GM18951 (cell line): ENCODE data around the gene SLC9A8.

Experiments
- POLR2A ChIP-seq: IDR thresholded peaks from 4 replicates; pipeline ENCODE4 v1.6.1; 2011; ENCODE audit warnings: mild to moderate bottlenecking; ENCODE audit not compliant: insufficient read length, insufficient read depth; ENCODE audit errors: extremely low read depth
- in situ Hi-C: fragments of 300-500 bp; cut with MboI; formaldehyde crosslinking; loops from one replicate; pipeline ENCODE4 v1.12.0; 2022; ENCODE audit warnings: low sequenced_read_pairs, mixed read lengths, inconsistent platforms; ENCODE audit not compliant: unreplicated experiment

SLC9A8 gene

GRCh38 chr20:49814057-49814694, 1.5 kb downstream of the SLC9A8 start:
- no peak for TF ChIP-seq POLR2A
- in situ Hi-C loops: no loop called here

- no peak for TF ChIP-seq POLR2A
- in situ Hi-C loops: no loop called here
Observed at GRCh38 chr20:49818816-49819215, 6.2 kb downstream of the SLC9A8 start.

DNA sequence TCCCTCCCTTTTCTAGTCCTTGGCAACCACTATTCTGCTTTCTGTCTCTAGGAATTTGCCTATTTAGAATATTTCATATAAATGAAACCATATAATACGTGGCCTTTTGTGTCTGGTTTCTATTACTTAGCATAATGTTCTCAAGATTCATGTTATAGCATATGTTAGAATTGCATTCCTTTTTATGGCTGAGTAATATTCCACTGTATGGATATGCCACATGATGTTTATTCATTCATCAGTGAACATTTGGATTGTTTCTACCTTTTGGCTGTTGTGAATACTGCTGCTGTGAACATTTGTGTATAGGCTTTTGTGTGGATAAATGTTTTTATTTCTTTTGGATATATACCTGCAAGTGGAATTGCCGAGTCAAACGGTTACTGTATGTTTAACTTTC, 7.1 kb downstream of the SLC9A8 start:
- in situ Hi-C loops: no loop called here

DNA sequence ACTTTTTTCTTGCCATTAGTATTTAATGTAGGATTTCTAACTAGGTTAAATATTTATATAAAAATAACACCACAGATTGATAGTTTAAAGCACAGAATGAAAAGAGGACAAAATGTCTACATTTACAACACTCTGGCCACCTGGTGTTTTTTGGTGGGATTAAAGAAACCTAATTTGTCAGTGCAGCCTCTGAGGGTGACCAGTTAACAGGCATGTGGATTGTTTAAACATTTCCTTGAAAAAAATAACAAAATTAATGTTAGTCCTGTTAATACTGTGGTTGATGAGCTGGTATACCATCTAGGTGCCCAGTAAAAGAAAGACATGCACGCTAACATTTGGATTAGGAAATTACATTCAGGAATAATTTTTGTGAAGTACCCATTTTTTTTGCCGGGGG, 8.8 kb downstream of the SLC9A8 start:
- no peak for TF ChIP-seq POLR2A
- in situ Hi-C loops: no loop called here

More for the DNA sequence above, 7.1 kb downstream of the SLC9A8 start:
- TF ChIP-seq POLR2A: no peak

DNA sequence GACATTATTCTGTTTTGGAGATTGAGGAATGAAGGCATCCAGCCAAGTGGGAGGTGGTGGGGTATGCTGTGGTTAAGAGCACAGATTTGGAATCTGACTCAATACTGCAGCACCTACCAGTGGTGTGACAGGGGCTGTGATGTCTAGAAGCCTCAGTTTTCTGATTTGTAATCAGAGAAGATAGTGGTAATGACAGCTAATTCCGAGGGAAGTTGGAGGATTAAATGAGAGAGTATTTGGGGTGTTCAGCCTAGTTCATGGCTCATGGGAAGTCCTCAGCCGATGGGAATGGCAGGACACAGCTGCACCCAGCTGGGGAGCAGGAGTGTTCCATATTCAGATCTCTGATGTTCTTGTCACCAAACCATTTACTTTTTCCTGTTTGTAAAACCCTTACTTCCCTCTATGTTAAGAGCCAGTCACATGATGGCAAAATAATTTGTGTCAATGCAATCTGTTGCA, 9.3 kb downstream of the SLC9A8 start:
- in situ Hi-C loops: no loop called here
- no peak for TF ChIP-seq POLR2A

DNA sequence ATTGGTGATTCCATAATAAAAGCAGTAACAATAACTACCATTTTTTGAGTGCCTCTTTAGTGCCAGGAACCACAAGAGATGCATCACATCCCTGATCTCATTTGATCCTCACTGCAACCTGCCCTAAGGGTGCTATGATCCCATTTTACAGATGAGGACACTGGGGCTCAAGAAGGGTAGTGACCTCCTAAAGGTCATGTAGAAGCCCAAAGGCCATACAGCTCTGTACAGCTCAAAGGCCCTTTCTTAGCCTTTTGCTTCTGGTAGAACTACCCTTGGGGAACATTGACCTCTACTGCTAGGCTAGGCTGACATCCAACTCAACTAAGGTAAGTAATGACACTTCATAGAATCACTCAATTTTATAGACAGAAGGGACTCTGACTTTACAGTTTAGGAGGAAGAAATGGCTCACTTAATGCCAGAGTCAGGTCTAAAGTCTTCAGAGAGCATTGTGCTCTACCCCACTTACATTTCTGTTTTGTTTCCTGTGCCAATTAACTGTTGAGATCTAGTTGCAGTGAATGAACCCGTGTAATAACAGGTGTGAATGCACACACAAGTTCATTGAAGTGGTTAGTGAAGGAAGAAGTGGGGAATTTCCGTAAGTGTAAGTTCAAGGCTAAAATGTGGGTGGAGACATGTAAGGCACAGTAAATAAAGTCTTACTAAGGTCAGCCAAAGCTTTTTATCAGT, 10.7 kb downstream of the SLC9A8 start:
- no peak for TF ChIP-seq POLR2A
- in situ Hi-C loops: no loop called here

GRCh38 chr20:49824206-49824605, 11.6 kb downstream of the SLC9A8 start:
- in situ Hi-C loops: no loop called here
- TF ChIP-seq POLR2A: no peak

GRCh38 chr20:49825521-49826033, 12.9 kb downstream of the SLC9A8 start:
- no peak for TF ChIP-seq POLR2A
- in situ Hi-C loops: loop anchor here (25.0 kb wide), 1 partner anchor 213 kb away; no protein-coding TSS in a partner anchor

GRCh38 chr20:49831022-49831769, 18.6 kb downstream of the SLC9A8 start:
- TF ChIP-seq POLR2A: no peak
- in situ Hi-C loops: loop anchor here (25.0 kb wide), 1 partner anchor 219 kb away; no protein-coding TSS in a partner anchor

- in situ Hi-C loops: loop anchor here (25.0 kb wide), 1 partner anchor 220 kb away; no protein-coding TSS in a partner anchor
- no peak for TF ChIP-seq POLR2A
Observed at GRCh38 chr20:49831770-49832631, 19.4 kb downstream of the SLC9A8 start.

DNA sequence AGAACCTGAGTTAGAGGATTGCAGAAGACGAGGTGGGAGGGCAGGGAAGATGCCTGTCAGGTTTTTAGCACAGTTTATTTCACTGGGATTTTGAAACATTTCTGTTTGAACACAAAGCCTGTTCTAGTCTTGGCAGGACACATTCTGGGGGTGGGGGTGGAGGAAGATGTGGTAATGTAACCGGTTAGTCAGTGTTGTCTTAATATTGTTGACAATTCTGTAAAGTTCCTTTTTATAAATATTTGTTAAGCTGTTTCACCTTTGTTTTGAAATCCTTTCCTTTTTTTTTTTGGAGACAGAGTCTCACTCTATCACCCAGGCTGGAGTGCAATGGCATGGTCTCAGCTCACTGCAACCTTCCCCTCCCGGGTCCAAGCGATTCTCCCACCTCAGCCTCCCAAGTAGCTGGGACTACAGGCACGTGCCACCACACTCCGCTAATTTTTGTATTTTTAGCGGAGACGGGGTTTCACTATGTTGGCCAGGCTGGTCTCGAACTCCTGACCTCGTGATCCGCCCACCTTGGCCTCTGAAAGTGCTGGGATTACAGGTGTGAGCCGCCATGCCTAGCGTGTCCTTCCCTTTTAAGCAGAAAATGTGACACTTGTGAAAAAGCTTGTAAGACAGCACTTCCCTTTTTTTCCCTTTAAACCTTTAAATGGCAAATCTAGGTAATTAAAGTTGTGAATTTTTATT, 20.2 kb downstream of the SLC9A8 start:
- in situ Hi-C loops: loop anchor here (25.0 kb wide), 1 partner anchor 220 kb away; no protein-coding TSS in a partner anchor
- no peak for TF ChIP-seq POLR2A

DNA sequence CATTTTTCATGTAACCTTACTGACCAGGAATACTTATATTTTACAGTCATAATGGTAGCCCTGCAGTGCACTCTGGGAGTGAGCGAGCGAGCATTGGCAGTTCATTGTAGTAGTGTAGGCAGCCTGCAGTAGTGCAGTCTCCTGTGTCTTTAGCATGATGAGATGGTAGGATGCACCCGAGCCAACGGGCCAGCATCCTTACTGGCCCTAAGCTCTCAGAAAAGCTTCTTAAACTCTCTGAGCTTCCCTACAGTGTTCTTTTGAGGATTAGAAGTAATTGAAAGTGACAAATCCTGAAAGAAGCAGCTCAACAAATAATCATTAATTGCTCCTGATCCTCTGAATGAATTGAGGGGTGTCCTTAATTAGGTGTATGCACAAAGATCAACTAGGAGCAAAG, 20.9 kb downstream of the SLC9A8 start:
- in situ Hi-C loops: loop anchor here (25.0 kb wide), 1 partner anchor 221 kb away; no protein-coding TSS in a partner anchor

More for the DNA sequence above, 20.9 kb downstream of the SLC9A8 start:
- no peak for TF ChIP-seq POLR2A
